Epithelial cell of proximal tubule (primary cell): ENCODE measurements around the gene PTTG1IP2. TPM values are rescaled to one million over a fixed set of nuclear protein-coding genes. Genes with fewer than 3 reads are reported as not detected.

ENCODE experiments used
- DNase-seq: peaks from one replicate; pipeline ENCODE4 v3.0.0-alpha.2; 2011; ENCODE audit warnings: low read depth
- H3K4me3 ChIP-seq: 2 replicates; pipeline ENCODE4 v1.5.1; 2011; ENCODE audit warnings: low read depth, mild to moderate bottlenecking, low read length
- total RNA-seq: library from RNA; depleted of rRNA; stranded (reverse); fragments of >200 nt; gene quantifications from 2 replicates; pipeline ENCODE4 v1.2.3, GENCODE V29; 2015
- TF ChIP-seq, protein P1 (sequence below): conservative IDR thresholded peaks from 2 replicates; pipeline ENCODE4 v1.5.1; 2012; ENCODE audit warnings: low read depth, mild to moderate bottlenecking, low read length

PTTG1IP2 gene
- total RNA-seq, 1 donor from 2014 or later: not detected

DNA sequence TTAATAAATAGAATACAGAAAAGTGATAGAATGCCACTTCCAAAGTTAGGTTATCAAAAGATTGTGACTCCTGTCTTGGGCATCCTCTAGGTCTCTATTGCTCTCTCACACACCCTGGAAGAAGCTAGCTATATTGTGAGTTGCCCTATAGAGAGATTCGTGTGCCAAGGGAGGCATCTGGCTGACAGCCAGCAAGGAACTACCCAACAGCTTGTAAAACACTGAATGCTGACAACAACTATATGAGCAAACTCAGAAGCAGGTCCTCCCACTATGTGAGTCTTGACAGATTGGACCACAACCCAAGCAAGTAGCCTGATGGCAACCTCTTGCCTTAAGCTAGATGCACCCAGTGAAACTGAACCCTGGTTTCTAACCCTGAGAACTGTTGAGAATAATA lies 71.0 kb downstream of the PTTG1IP2 start:
- H3K4me3 ChIP-seq: no peak overlapping the region
- DNase-seq: no peak
- TF ChIP-seq, protein P1, sequence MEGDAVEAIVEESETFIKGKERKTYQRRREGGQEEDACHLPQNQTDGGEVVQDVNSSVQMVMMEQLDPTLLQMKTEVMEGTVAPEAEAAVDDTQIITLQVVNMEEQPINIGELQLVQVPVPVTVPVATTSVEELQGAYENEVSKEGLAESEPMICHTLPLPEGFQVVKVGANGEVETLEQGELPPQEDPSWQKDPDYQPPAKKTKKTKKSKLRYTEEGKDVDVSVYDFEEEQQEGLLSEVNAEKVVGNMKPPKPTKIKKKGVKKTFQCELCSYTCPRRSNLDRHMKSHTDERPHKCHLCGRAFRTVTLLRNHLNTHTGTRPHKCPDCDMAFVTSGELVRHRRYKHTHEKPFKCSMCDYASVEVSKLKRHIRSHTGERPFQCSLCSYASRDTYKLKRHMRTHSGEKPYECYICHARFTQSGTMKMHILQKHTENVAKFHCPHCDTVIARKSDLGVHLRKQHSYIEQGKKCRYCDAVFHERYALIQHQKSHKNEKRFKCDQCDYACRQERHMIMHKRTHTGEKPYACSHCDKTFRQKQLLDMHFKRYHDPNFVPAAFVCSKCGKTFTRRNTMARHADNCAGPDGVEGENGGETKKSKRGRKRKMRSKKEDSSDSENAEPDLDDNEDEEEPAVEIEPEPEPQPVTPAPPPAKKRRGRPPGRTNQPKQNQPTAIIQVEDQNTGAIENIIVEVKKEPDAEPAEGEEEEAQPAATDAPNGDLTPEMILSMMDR: no peak

DNA sequence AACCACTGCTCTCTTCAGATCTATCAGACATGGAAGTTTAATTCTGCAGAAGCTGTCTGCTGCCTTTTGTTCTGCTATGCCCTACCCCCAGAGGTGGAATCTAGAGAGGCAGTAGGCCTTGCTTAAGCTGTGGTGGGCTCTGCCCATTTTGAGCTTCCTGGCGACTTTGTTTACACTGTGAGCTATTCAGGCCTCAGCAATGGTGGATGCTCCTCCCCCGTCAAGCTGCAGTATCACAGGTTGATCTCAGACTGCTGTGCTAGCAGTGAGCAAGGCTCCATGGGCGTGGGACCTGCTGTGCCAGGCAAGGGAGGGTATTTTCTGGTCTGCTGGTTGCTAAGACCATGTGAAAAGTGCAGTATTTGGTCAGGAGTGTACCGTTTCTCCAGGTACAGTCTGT lies 81.6 kb downstream of the PTTG1IP2 start:
- no peak overlapping the region for H3K4me3 ChIP-seq
- no peak for DNase-seq
- TF ChIP-seq, protein P1: no peak

DNA sequence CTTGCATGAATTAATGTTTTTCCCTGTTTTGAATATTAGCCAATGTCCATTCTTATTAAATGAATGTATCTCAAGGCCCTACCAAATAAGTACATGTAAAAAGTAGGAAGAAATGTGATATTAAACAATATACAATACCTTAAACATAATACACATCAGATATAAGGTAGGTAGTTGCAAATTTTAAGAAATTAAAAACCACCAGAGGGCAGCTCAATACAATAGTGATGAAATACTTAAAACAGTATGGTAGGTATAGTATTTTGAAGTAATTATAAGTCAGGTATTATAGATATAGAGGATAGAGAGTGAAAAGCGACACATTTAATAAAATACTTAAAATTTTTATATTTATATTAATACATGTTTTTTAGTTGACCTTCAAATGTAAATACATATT lies 83.1 kb downstream of the PTTG1IP2 start:
- no peak for DNase-seq
- TF ChIP-seq, protein P1: no peak
- H3K4me3 ChIP-seq: no peak overlapping the region

DNA sequence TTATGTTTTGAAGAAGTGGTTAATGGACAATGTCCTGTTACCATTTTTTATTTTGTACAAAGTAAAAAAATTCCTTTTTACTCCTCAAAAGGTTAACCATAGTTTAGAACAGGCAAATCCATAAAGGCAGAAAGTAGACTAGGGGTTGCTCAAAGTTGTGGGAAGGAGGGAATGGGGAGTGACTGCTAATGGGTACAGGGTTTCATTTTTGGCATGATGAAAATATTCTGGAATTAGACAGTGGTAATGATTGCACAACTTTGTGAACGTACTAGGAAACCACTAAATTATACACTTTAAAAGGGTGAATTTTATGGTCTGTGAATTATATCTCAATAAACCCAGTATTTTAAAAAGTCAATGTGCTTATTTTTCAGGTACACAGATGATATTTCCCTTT lies 91.3 kb downstream of the PTTG1IP2 start:
- TF ChIP-seq, protein P1: no peak
- DNase-seq: no peak
- H3K4me3 ChIP-seq: no peak overlapping the region

Other genes with a start within 250 kb of the PTTG1IP2 start
- 0.29 and 0.51 TPM in 2 replicates for gene CFAP69, start 224.5 kb upstream of the PTTG1IP2 start, total RNA-seq
- gene FAM237B, start 148.3 kb upstream of the PTTG1IP2 start, total RNA-seq: not detected in 2 replicates
- gene GTPBP10, start 122.9 kb upstream of the PTTG1IP2 start, total RNA-seq: 10.5 and 20.8 TPM in 2 replicates
- 25.2 and 53.3 TPM in 2 replicates for gene CLDN12, start 66.2 kb upstream of the PTTG1IP2 start, total RNA-seq
- 5.3 and 6.4 TPM in 2 replicates for gene CDK14, start 126.7 kb downstream of the PTTG1IP2 start, total RNA-seq